ENCODE measurements around the gene MOV10. TPM values are rescaled to one million over a fixed set of nuclear protein-coding genes. Genes with fewer than 3 reads are reported as not detected.

Gene MOV10
- total RNA-seq, 1 experiment from 2014 or later, result 29.1 TPM

DNA sequence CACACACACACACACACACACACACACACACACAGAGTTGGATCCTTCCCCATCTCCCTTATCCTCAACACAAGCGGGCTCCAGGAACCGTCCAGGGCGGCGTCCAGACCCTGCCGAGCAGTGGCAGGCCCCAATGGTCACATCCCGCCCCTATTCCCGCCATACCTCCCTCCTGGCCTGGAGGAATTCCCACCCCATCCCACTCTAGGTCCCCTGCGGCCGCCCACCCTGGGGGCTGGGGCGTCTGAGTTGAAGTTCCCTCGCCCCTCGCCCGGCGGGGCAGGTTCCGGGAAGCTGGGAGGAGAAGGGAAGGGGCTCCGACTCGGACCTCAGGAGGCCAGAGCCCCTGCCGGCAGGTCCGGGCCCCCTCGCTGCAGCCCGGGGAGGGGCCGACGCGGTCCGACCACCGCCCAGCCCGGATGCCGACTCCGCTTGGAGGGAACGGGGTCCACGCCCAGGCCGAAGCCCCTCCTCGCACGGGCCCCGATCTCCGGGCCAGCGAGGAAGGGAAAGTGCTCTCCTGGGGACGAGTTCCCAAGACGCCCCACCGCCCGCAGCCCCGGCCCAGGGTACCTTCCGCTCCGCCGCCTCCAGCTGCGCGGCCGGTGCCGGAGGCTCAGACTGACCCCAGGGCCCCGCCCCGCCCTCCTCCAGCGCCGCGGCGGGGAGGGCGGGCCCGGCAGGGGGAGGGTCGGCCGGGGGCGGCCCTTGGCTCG lies 32.2 kb downstream of the MOV10 start, which contains the start of gene RHOC:
RHOC (minus strand) TSS at position 623 of the 716 bp plus-strand sequence. CDS start 3,328 bp downstream, outside the sequence.
- DNase-seq (ENCODE audit: low read depth, low spot score), result no peak
- in situ Hi-C loops (cut with HindIII; ENCODE audit: low pct_unique_long_range_greater_than_20kb, low sequenced_read_pairs), result no loop called here

DNA sequence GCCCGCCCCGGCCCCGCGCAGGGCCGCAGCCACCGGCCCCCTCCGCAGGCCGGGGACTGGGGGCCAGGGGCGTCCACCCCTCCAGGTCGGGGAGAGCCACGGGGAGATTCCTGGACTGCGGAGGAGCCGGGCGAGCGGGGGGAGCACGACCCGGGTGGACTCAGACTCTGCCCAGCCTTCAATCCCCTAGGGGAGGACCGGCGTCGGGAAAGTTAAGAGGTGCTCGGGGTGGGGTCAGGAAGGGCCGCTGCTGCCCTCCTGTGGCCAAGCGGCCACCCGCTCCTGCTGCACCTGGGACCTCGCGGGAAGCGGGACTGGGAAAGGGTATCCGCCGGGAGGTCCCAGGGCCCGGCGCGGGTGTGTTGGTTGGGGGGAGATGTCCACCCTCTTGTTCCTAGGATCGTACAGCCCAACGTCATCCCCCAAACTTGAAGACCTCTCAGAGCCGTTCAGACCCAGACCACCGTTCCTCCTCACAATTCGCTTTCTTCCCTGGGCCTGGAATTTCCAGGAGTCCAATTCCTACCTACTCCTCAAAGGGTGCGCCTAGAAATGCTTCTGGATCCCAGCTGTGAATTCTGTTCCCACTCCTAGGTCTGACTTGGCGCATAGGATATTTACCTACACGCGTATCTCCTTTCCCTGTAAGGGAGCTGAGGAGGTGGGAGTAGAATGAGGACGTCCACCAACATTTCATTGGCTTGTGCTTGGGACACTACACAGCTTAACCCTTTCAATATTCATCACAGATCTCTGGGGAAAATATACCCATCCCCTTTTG lies 33.0 kb downstream of the MOV10 start:
- in situ Hi-C loops (cut with HindIII; ENCODE audit: low pct_unique_long_range_greater_than_20kb, low sequenced_read_pairs), result no loop called here

DNA sequence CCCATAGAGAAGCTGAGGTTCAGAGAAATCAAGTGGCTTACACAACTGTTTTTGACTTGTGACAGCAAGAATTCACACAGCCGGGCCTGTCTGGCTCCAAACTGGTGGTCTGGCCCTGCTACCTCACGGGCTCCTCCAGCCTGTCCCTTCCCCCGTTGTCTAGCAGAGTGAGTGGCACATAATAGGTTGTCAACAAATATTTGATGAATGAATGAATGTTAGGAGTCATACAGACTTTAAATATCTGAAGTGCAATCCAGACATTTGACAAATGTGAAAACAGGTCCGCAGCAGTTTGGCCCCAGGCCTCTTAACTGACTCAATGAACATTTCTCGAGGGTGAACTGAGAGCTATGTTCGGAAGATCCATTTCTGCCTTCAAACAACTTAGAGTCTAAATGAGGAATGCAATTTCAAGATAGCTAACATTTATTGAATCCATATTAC lies 33.6 kb downstream of the MOV10 start:
- no peak for DNase-seq (ENCODE audit: low read depth, low spot score)
- in situ Hi-C loops (cut with HindIII; ENCODE audit: low pct_unique_long_range_greater_than_20kb, low sequenced_read_pairs), result no loop called here

More for the DNA sequence above, 33.0 kb downstream of the MOV10 start:
- DNase-seq (ENCODE audit: low read depth, low spot score), result peak; percentile 84

DNA sequence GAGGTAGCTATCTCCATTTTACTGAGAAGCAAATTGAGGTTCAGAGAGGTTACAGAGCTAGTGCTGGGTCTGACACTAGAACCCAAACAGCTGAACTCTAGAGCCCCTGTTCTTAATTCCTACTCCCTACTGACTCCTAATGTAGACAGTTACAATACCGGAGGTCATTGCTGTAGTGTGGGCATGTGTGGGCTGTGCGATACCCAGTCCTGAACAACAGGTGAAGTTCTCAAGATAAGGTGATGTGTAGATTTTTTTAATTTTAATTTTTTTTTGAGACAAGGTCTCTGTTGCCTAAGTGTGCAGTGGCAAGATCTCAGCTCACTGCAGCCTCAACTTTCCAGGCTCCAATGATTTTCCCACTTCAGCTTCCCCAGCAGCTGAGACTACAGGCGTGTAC lies 34.0 kb downstream of the MOV10 start:
- in situ Hi-C loops (cut with HindIII; ENCODE audit: low pct_unique_long_range_greater_than_20kb, low sequenced_read_pairs), result no loop called here
- no peak for DNase-seq (ENCODE audit: low read depth, low spot score)

DNA sequence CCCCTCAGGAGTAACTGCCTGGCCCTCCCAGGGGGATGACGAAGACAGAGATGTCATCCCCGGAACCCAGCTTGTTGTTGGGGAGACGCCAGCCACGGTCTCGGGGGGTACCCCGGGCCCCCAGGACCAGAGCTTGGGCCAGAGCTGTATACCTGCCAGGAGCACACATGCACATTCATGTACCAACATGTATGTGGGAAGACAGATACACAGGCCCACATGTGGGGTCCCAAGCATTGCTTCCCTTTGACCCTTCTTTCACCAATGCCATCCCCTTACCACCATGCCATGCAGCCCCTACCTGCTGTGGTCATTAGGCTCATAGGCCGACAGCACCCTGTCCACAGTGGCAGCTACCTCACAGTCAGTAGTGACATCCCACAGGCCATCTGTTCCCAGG lies 35.7 kb downstream of the MOV10 start:
- DNase-seq (ENCODE audit: low read depth, low spot score), result no peak
- in situ Hi-C loops (cut with HindIII; ENCODE audit: low pct_unique_long_range_greater_than_20kb, low sequenced_read_pairs), result no loop called here

DNA sequence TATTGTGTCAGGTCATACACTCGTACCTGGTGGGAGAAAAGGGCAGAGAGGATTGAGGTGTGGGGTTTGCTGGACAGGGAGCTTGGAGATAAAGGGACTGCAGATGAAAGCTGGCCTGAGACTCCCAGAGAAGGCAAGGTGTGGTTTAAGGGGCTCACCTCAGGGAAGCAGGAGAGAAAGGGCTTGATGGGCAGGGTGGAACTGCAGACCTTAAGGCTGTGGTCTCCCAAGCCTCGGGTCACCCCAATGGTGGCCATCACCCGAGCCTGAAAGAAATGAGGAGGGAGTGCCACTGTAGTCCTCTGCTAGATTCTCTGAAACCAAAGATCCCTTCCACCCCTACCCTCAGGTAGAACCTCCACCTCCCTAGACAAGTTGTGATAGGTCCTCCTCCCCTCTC lies 36.1 kb downstream of the MOV10 start:
- no peak for DNase-seq (ENCODE audit: low read depth, low spot score)
- in situ Hi-C loops (cut with HindIII; ENCODE audit: low pct_unique_long_range_greater_than_20kb, low sequenced_read_pairs), result no loop called here

DNA sequence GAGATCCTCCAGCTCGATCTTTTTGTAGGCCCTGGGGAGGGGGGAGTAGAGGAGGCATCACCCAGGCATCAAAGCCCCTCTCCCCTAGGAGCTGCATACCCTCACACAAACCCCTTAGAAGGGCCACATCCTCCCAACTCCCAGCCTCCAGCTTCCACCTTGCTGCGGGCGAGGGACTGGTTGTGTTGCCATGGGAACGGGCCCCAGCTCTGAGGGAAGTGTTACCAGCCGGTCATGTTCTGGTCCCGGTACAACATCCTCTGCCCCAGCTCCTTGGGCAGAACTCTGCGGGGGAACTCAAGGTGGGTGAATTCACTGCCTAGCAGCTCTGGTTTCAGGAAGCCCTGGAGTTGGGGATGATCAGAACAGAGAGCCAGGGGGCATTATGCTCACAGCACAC lies 36.6 kb downstream of the MOV10 start:
- in situ Hi-C loops (cut with HindIII; ENCODE audit: low pct_unique_long_range_greater_than_20kb, low sequenced_read_pairs), result no loop called here
- DNase-seq (ENCODE audit: low read depth, low spot score), result no peak

DNA sequence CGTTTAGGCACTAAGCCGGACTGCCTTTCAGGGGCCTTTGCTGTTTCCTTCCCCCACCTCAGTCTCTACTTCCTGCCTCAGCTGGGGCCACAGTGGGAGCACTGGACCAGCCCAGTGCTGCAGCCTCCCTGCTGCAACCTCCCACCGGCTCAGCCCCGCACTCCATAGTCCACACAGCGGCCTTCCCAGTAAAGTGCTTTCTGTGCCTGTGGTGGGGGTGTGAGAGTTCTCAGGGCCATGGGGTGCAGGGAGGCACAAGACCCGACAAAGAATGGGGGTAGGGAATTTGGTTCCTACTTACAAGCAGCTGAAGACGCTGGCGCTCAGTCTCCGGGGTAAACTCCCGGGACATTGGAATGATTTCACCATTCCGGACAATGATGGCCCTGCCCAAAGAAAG lies 37.2 kb downstream of the MOV10 start:
- in situ Hi-C loops (cut with HindIII; ENCODE audit: low pct_unique_long_range_greater_than_20kb, low sequenced_read_pairs), result no loop called here
- no peak for DNase-seq (ENCODE audit: low read depth, low spot score)

DNA sequence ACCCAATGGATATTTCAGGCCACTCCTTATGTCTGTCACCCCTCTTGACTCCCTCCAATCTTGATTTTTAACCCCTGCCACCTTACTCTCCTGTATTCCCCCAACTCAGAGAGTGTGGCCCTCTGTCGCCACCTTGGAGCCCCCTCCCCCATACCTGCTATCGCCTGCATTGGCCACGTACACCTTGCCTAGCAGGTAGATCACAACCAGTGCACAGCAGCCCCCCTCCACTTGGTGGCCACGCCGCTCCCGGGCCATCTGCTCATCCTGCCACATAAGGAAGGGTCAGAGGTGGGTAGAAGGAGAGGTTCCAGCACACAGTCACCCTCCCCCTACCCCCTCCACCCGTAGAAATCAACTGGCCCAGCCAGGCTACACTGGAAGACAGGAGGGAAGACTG lies 37.7 kb downstream of the MOV10 start:
- in situ Hi-C loops (cut with HindIII; ENCODE audit: low pct_unique_long_range_greater_than_20kb, low sequenced_read_pairs), result no loop called here
- DNase-seq (ENCODE audit: low read depth, low spot score), result no peak

DNA sequence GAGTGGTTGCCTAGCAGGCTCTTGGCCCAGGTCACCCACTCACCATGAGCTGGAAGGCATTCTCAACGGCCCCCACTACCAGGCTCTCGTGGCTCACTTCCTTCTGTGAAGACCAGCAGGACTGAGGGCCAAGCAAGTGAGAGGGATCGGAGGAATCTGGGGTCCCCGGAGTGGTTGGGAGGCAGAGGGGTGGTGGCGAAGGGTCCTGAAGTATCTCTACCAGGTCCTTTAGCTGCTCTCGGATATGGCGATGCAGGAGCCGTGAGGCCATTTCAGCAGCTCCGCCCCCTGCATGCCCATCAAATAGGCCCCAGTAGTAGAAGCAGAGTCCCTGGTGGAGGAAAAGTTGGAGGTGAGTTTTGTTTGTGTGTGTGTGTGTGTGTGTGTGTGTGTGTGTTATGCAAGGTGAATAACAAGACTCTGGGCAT lies 38.3 kb downstream of the MOV10 start:
- in situ Hi-C loops (cut with HindIII; ENCODE audit: low pct_unique_long_range_greater_than_20kb, low sequenced_read_pairs), result no loop called here
- DNase-seq (ENCODE audit: low read depth, low spot score), result no peak

DNA sequence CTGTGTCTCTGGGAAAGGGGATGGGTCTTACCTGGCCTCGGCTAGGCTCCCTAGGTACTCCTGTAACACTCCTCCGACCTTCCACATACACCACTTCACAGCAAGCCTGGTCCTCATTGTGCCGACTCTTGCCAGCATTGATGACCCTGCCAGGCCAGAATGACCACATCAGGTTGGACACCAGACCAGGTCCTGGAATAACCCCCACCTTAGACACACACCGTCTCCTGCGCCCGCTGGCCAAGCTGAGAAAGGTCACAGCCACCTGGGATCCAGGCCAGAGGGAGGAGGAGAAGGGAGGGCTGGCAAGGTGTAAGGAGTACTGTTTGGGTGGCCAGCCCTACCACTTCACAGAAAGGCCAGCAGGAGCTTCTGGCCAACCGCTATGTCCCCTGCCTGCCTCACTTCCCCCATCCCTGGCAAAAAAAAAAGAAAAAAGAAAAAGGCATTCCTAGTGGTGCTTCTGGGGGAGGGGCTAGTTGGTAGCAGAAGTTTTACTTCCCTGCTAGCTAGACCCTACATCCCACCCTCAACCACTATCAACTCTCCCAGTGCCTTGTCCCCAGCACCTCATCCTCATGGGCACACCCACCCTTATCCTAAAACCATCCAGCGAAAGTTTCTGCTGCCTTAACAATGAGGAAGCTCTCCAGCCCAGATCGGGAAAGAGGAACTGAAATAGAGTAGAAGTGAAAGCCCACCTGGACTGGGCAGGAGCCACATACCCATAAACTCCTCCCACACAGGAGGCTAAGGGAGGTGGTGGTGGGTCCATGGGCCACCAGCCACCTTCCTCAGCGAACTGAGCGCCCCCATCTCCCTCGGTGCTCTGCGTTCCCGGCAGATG lies 39.2 kb downstream of the MOV10 start:
- no peak for DNase-seq (ENCODE audit: low read depth, low spot score)
- in situ Hi-C loops (cut with HindIII; ENCODE audit: low pct_unique_long_range_greater_than_20kb, low sequenced_read_pairs), result no loop called here

DNA sequence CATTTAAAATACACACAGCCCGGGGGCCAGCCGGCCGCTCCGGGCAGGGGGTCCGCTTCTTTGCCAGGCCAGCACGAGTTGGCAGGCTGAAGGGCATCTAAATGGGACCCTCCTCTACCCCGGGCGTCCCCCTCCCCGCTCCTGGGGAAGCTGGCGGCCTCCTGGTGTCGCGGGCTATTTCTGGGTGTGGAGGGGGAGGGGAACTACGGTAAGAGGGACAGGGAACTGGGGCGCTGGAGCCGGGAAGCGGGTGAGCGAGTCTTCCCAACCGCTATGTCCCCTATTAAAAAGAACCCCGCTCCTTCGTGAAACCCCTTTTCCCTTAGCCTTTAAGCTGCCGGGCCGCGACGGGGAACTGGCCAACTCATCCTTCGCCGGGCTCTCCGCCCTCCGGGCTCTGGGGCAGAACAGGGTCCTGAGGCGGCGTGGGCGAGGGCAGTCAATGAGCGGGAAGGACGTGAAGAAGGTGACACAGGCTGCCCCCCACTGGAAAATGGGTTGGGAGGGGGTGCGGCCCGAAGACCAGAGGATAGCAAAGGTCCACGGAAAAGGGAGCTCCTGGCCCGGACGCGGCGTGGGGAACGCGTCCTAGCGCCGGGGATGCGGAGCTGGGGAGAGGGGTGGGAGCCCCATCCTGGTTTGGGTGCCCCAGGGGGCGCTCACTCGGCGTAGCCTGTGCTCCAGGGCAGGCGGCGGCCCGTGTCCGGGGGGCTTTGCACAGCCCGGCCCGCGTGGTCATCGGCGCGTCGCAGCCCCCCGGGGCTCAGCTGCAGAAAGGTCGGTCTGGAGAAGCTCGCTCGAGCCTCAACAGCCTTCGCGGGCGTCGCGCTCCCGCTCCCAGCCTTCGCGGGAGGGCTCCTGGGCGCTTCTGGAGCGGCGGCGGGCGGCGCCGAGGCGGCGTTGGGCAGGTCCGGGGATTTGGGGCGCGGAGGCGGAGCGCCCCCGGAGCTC lies 40.1 kb downstream of the MOV10 start:
- no peak for DNase-seq (ENCODE audit: low read depth, low spot score)
- in situ Hi-C loops (cut with HindIII; ENCODE audit: low pct_unique_long_range_greater_than_20kb, low sequenced_read_pairs), result no loop called here

DNA sequence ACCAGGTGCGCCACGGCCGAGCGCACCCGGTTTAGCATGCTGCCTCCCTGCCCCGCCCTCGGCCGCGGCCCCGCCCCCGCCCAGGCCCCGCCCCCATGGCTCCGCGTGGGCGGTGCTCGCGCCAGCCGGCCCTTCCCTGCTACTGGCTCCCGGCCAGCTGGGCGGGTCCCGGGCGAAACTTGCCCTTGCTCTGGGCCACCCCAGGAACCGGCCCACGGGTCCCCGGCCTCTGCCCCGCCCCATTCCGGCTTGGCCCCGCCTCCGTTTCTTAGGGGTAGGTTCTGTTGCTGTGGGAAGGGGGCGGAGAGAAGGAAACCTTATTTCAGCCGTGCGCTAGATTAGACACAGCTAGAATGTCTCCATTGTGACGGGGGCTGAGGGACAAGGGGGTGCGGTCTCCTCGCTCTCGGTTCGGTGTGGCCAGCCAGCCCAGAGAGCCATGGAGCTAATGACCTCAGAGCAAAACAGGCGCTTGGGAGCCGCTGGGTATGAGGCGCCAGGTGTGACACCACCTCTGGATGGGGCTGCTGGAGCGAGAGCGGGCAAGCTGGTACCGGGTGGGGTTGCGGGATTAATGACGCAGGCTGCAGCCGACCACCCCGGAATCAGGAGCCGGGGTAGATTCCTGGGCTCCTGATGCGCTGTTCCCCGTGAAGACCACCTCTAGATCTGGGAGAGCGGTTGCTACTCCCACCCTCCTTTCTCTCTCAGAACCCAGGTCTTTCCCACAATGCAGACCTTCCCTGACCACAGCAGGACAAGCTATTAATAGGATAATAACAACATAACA lies 41.0 kb downstream of the MOV10 start, which contains the start of gene PPM1J:
PPM1J (minus strand) TSS at position 69 of the 790 bp plus-strand sequence; CDS start at position 38, 31 bp downstream.
- peak; percentile 92 for DNase-seq (ENCODE audit: low read depth, low spot score)
- in situ Hi-C loops (cut with HindIII; ENCODE audit: low pct_unique_long_range_greater_than_20kb, low sequenced_read_pairs), result no loop called here

DNA sequence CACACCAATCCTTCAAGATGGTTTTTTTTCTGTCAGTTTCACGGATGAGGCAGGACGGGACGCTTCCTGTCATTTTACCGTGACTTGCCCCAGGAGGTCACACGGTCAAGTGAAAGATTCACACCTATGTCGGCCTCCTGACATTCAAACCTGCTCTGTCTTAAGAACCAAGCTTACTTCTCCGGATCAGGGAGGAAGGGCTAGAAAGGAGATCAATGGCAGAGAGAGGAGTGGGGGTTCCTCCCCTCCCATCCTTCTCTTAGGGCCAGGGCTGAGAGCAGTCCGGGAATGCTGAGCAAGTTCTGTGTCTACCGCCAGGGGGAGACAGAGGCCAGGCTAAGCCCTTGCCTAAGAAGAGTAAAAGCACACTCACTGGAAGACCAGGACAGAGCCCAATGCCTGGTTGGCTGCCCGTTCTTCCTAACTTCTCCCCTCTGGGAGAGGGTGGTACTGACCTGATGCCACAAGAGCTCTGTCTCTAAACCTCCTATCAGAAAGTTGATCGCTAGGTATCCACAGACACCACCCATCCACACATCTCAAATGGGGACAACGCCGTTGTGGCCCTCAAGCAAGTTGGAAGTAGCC lies 41.8 kb downstream of the MOV10 start:
- in situ Hi-C loops (cut with HindIII; ENCODE audit: low pct_unique_long_range_greater_than_20kb, low sequenced_read_pairs), result no loop called here
- DNase-seq (ENCODE audit: low read depth, low spot score), result peak; percentile 90

DNA sequence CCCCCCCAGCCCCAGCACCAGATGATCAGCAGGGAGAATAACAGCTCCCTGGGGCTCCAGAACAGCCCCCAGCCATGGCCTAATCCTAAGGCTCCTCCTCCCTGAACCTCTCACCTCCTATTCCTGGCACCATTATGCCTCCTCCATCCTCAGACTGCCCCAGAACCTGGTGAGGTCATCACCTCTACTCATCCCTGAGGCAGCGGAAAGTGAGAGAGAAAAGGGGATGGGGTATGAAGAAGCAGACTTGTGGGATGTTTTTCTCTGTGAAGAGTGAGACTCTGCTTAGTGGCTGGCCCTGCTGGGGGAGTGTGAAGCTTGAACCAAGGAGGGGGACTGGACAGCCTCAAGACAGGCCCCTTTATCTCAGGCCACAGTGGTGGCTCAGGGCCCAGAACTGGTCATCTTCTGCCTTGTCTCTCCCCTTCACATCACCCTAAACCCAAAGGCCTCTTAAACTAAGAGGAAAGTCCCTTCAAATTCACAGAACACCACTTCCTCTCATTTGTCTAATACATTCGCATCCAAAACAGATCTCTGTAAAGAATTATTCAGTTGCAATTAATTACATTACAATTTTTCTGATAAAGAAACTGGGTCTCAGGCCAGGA lies 42.9 kb downstream of the MOV10 start:
- DNase-seq (ENCODE audit: low read depth, low spot score), result no peak
- in situ Hi-C loops (cut with HindIII; ENCODE audit: low pct_unique_long_range_greater_than_20kb, low sequenced_read_pairs), result no loop called here
